Activated CD4-positive, CD25-positive, alpha-beta regulatory T cell treated with anti-CD3 and anti-CD28 coated beads, Interleukin-2, amount 50 U/mL, for 24 hours (primary cell): Measurements from ENCODE around the gene CACNG8.
"Not testable (repeated sequence)": the region's sequence is repeated elsewhere in the genome, so short reads cannot be mapped to it uniquely, and the experiment has no call there.

Experiments
- ATAC-seq, 2 donors: fragments of 150-1000 bp; cut with Tn5 transposase; one replicate each; pipeline ENCODE4 v1.10.0; 2021; ENCODE audit warnings: mild to moderate bottlenecking in 1 of 2, moderate library complexity in 1 of 2

Gene CACNG8

DNA sequence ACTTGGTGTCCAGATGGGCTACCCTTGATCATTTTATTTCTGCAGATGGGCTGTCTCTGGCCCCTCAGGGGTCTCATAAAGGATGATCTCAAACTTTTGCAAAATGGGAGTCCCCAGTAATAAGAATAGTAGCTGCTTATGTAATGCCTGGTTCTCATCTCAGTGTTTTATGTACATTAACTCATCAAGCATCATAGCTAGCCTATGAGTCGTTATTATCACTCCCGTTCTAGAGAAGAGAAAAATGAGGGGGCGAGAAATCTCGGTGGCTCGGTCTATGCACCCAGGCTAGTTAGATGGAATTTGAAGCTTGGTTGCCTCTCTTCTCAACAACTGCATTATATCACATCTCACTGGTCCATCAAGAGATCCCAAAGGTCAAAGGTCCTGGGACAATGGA is 32.1 kb downstream of the CACNG8 start:
- no peak for ATAC-seq

DNA sequence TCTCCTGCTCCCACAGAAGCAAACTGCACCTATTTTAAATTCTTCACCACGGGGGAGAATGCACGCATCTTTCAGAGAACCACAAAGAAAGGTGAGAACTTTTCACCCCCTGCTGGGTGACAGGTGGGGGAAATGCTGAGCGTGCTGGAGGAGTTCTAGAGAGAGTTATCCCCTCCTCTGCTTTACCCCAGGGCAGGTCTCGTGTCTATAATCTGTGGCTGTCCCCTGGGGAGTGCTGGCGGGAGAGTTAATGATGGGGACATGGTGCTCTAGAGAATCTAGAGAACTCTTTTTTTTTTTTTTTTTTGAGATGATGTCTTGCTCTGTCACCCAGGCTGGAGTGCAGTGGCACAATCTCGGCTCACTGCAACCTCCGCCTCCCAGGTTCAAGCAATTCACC is 35.5 kb downstream of the CACNG8 start:
- no peak for ATAC-seq

DNA sequence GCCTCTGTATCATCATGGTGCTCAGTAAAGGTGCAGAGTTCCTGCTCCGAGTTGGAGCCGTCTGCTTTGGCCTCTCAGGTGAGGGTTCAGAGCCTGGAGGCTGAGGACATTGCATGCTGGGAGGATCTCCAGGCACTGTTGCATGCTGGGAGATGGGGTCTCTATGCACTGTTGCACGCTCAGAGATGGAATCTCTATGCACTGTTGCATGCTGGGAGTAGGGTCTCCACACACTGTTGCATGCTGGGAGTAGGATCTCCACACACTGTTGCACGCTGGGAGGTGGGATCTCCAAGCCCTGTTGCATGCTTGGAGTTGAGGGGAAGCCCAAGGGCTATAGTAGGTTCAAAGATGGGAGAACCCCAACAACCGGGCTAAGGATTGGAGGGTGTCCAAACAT is 37.0 kb downstream of the CACNG8 start:
- no peak for ATAC-seq

DNA sequence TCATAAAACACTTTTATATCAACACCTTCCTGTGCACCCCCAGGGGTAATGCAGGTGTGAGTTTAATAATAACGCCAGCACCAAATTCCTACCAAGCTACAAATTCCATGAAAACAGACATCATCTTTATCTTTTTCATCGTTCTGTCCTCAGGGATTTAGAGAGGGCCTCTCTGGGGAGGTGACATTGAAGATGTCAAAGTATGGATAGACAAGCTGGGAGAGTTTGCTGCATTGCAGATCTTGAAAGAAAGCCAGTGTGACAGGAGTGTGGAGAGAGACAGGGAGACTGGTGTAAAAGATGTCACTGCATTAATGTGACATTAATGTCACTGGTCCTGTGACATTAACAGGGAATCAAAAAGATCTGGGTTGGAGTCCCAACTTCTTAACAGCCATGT is 38.8 kb downstream of the CACNG8 start:
- no peak for ATAC-seq

DNA sequence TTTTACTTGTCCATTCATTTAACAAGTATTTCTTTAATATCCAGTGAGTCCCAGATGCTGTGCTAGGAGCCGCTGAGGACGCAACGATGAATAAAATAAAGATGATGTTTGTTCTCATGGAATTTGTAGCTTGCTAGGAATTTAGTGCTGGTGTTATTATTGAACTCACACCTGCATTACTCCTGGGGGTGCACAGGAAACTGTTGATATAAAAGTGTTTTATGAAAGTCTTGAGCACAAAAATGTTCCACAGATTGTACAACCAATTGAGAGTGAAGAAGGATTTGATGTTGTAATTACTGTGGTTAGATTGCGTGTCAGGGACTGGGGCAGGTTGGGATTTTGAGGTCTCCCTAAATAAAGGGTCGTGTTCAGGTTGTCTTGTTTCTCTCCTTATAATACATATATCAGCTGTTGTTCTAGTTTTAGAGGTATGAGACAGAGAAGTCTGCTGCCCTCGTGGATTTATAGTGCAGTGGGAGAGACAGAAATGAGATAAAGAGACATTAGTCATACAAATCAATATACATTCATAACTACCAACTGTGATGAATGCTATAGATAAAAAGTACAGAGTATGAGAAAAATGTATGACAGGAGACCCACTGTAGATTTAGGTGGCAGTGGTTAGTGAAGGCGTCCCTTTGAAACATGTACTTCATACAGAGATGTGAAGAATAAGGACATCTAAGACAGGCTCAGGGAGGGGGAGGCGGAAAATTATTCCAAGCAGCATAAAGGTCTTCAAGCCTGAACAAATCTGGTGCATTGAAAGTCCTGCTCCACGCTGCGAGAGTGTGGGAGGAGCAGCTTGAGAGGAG is 40.0 kb downstream of the CACNG8 start:
- ATAC-seq, result no peak

DNA sequence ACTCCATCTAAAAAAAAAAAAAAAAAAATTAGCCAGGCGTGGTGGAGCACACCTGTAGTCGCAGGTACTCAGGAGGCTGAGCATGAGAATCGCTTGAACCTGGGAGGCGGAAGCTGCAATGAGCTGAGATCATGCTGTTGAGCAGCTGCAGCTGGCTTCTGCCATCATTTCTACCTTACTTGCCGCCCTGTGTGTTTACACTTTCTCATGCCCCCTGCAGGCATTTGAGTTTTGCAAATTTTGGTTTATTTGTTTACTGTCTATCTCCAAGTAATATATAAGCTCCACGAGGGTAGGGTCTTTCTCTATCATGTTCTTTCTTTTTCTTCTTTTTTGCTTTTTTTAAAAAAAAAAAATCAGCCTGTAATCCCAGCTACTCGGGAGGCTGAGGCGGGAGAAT is 46.7 kb downstream of the CACNG8 start:
- ATAC-seq, result no peak

DNA sequence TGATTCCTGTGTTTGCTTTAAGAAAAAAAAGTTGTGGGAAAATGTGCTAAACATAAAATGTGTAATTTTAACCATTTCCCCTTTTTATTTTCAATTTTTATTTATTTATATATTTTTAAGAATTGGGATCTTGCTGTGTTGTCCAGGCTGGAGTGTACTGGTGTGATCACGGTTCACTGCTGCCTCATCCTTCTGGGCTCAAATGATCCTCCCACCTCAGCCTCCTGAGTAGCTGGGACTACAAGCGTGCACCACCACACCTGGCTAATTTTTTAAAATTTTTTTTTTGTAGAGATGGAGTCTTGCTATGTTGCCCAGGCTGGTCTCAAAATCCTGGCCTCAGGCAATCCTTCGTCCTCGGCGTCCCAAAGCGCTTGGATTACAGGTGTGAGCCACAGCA is 47.7 kb downstream of the CACNG8 start:
- no peak for ATAC-seq

DNA sequence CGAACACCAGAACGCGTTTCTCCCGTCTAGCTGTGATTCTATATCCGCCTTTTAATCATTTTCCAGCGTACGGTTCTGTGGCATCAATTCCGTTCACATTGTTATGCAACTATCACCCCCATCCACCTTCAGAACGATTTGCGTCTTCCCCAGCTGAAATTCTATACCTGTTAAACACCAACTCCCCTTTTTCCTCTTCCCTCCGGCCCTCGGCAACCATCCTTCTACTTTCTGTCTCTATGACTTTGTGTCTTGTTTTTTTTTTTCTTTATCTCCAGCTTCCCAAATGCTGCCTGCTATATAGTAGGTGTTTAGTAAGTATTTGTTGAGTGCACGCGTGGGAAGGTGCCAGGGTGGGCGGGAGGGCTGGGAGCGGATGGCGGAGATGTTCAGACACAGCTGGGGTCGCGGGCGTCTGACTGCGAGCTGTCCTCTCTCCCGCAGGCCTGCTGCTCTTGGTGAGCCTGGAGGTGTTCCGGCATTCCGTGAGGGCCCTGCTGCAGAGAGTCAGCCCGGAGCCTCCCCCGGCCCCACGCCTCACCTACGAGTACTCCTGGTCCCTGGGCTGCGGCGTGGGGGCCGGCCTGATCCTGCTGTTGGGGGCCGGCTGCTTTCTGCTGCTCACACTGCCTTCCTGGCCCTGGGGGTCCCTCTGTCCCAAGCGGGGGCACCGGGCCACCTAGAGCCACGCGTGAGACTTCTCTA is 48.9 kb downstream of the CACNG8 start:
- ATAC-seq, result no peak

DNA sequence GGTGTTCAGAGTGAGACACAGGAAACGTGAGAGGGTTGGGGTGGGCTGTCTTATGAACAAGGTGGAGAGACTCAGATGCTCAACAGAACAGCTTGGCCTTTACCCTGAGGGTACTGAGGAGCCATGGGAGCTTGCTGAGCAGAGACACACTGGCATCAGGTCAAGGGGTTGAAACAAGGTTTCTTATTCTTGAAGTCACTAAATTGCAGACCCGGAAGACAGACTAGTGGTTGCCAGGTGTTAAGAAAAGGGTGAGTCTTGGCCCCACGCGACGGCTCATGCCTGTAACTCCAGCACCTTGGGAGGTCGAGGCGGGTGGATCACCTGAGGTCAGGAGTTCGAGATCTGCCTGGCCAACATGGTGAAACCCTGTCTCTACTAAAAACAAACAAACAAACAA is 51.1 kb downstream of the CACNG8 start:
- no peak for ATAC-seq

DNA sequence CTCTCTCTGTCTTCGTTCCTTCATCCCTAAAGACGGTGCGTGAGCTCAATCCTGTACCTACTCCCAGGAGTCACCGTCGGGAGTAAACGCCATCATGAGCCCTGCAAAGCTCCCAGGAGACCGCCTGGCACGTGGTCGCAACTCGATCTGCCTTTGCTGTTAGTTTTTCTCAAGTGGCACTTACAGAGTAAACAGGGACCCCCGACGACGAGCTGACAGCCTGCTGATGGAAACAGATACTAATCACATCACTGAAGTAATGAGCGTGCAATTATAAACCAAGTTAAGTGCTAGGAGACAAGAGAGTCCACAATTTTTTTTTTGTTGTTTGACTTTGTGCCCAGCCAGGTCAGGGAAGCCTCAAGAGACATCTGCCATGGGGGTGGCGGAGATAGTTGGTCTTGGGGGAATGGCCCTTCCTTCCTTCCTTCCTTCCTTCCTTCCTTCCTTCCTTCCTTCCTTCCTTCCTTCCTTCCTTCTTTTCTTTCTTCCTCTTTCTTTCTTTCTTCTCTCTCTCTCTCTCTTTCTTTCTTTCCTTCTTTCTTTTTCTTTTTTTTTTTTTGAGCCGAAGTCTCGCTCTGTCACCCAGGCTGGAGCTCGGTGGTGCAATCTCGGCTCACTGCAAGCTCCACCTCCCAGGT is 52.3 kb downstream of the CACNG8 start:
- ATAC-seq, result no peak

DNA sequence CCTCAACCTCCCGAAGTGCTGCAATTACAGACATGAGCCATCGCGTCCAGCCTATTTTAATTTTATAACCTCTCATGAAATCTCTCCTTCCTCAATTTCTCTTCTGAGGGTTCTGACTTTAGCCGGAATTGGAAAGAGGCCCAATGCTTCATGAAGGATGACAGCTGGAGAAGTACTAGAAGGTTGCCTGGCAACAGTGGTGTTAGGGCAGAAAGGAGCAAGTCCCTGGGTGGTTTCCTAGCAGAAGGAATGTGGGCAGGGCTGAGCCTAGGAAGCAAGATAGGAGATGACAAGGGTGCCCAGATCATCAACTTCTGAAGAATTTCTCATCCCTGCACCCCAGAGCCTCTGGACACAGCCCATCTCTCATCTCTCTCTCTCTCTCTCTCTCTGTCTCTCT is 54.5 kb downstream of the CACNG8 start:
- ATAC-seq, result no peak

DNA sequence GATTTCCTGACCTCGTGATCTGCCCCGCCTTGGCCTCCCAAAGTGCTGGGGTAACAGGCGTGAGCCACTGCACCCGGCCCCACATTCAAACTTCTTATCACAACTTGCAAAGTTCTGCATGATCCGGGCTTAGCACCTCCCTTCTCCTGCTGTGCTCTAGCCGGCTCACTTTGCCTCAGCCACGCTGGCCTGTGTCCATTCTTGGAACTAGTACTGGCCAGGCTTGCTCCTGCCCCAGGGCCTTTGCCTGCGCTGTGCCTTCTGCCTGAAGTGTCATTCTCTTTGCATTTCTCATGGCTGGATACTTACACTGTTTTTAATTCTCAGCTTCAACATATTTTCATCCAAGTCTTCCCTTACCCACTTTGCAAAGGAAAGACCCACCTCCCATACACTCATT is 58.6 kb downstream of the CACNG8 start:
- ATAC-seq, result no peak

DNA sequence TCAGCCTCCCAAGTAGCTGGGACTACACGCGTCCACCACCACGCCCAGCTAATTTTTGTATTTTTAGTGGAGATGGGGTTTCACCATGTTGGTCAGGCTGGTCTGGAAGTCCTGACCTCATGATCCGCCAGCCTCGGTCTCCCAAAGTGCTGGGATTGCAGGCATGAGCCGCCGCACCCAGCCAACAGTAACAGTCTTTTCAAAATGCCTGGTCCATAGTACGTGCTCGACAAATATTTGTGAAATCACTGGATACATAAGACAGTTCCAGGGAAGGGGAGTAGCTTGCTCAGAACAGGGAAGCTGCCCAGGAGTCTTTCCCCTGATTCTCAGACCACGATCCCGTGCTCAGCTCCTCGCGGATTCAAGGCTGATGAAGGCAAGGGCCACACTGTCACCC is 59.2 kb downstream of the CACNG8 start:
- no peak for ATAC-seq

DNA sequence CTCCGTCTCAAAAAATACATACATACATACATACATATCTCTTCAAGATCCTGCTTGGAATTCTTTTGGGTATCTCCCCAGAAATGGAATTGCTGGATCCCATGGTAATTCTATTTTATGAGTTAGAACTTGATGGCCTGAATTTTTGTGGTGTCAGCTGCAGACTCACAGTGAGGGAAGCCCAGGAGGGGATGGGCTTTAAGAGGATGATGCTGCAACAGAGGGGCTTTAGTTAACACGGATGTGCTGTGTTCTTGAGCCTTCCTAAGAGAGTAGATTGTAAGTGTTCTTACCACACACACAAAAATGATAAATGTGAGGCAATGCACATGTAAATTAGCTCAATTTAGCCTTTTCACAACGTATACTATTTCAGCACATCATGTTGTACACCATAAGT is 60.5 kb downstream of the CACNG8 start:
- ATAC-seq, result no peak

DNA sequence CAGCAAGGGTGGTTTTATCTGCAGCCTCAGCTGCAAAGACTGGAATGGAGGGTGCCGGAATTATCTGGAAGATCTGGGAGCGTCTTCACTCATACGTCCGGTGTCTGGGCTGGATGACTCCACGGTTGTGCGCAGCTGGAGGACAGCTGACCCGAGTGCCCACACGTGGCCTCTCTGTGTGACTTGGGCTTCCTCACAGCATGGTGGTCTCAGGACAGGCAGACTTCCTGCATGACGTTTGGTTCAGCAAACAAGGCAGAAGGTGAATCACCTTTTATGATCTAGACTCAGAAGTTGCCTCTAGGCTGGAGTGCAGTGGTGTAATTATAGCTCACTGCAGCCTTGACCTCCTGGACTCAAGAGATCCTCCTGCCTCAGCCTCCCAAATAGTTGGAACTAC is 61.9 kb downstream of the CACNG8 start:
- ATAC-seq, result no peak

DNA sequence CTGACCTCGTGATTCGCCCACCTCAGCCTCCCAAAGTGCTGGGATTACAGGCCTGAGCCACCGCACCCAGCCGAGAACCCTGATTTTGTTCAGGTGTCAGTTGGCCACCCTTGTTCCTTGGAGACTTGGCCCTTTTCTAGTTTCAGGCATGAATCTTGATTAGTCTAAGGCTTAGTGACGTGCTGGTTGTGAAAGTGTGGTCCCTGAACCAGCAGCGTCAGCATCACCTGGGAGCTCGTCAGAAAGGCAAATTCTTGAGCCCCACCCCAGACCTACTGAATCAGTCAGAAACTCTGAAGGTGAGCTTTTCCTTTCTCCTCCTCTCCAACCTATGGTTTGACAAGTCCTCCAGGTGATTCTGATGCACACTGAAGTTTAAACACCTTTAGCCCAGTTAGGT is 63.9 kb downstream of the CACNG8 start:
- ATAC-seq, result no peak

DNA sequence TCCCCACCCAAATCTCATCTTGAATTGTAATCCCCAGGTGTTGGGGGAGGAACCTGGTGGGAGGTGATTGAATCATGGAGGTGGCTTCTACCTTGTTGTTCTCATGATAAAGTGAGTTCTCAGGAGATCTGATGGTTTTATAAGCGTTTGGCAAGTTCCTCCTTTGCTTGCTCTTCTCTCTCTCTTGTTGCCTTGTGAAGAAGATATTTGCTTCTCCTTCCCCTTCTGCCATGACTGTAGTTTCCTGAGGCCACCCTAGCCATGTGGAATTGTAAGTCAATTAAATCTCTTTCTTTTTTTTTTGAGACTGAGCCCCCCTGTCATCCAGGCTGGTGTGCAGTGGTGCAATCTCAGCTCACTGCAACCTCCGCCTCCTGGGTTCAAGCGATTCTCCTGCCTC is 66.6 kb downstream of the CACNG8 start:
- no peak for ATAC-seq

DNA sequence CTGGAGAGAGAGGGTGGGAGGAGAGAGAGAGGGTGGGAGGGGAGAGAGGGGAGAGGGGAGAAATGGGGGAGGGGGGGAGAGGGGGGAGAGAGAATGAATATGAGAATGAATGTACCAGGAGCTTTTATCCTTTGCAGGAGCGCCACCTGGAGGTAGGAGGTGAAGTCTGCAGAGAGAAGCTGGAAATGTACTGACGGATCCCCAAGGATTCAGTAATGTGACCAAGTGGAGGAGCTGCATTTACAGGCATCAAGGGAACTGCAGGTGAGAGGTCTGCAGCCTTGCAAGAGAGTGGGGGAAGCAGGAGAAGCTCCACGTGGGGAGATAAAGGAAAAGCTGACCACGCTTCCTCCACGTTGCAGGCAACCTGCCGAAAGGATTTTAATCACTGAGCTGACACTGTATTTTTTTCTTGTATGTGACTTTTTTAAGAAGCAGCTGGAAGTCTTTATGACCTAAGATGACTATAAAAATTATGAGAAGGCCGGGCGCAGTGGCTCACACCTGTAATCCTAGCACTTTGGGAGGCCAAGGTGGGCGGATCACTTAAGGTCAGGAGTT is 67.3 kb downstream of the CACNG8 start:
- ATAC-seq, result no peak

DNA sequence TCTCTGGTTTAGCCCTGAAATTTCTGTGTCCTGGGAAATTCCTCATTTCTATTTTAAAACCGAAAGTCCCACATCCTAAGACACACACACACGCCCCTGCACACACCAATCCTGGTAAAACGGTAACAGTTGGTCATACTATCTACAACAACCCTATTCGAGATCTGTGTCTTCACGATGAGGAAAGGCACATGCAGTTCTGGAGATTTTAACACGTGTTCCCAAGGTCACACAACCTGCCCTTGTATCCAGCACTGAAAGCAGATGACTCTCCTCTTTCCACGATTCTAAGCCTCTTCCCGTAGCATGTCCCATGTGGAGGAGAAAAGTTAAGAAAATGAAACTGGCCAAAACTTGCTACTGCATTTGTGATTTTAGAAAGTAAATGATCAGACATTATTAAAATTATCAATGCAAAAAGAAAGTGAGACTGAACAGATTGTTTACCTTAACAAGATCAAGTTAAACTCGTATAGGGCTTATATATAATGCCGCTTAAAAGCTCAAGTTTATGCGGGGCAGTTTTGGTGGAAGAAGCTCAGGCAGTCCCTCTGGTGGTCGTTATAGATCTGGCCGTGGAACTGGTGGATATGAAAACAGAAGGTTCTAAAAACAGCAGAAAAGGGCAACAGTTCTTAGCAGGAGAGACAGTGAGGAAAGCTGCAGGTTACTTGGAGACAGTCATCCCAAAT is 68.3 kb downstream of the CACNG8 start:
- ATAC-seq, result no peak

DNA sequence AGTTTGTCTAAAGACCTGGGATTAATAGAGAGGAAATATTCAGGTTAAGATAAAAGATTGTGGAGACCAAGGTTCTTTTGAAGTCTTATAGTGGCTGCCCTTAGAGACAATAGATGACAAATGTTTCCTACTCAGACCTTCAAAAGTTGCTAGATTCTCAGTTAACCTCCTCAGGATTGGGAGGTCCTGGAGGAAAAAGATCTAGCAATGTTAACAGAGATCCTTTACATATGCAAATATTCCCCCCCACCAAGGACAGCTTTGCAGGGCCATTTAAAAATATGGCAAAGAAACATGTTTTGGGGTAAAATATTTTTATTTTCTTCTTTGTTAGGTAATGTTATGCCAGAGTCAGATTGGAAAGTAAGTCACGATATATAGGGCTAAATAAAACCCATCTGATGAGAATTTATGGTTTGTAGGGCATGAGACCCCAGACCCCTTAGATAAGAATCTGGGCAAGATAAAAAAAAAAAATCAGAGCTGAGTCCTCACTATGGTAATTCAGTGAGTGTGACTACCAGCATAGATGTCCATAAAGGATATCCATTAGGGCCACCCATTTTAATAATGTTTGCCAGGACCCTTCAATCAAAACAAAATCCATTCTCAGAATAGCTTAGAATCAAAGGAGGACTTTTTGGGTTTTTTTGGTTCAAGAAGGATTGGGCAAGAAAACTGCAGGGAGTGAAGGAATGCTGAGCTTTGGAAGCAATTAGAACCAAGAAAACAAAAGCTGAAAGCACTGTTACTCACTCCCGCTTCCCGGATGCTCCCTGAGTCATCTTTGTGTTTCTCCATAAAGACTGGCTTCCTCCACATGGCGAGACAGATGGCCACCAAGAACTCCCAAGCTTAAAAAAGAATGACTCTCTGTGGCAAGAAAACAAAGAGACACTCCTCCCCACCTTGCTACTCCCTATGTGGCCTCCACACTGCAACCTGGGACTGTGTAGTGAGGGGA is 72.8 kb downstream of the CACNG8 start:
- ATAC-seq, result no peak

DNA sequence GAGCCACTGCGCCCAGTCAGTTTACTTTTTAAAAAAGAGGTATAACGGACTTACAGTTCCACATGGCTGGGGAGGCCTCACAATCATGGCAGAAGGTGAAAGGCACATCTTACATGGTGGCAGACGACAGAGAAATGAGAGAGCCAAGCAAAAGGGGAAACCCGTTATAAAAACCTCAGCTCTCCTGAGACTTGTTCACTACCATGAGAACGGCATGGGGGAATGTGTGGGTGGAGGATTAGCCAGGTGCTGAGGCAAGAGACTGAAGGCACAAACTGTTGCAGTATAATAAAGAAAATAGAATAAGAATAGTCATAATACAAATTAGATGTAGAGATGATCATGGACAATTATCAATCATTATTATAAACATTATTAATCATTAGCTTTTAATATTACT is 73.8 kb downstream of the CACNG8 start:
- not testable (repeated sequence) for ATAC-seq
